ENCODE measurements around the gene CDR2. TPM values are rescaled to one million over a fixed set of nuclear protein-coding genes. Genes with fewer than 3 reads are reported as not detected.

CDR2 gene
- total and polyA plus RNA-seq, 9 of the 15 experiments (the other 6 are each of a cell fraction or from before 2014, with no cell fraction given): 4.6 to 30.3 (median 19.9) TPM

DNA sequence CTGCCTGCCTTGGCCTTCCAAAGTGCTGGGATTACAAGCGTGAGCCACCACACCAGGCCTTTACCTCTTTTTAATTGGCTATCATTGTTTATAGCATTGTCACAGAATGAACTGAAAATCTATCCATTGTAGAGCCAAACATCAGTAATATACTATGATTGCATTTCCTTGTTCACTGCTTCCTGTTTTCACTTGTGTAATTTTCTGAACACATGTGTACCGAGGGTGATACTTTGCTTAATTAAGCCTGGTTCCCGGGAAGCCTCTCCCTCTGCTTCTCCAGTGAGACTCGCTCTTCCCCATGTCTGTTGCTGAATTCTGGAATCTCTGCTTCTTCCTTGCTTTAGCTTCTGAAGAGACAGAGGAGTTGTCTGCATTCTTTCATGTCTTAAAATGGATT, 44.1 kb downstream of the CDR2 start:
- POLR2A ChIA-PET: interaction anchor here (0.6 to 0.8 kb wide), 4 partner anchors 9 to 23 kb away, joined by 3 read pairs; no protein-coding TSS in a partner anchor
- Histone ChIP-seq H3K36me3 (ENCODE audit: control insufficient read depth, insufficient read depth, low read length) (peaks cover 97% of the 10 kb centered on the region), H3K9me1 (ENCODE audit: control insufficient read depth, insufficient read depth, low read length) (no peaks in the 10 kb centered on the region), H2AFZ (ENCODE audit: low read depth, low read length) (no peak overlapping the region), H3K4me2 (ENCODE audit: insufficient read depth, low read length) (no peak overlapping the region), H3K79me2 (ENCODE audit: control insufficient read depth, insufficient read depth, low read length) (no peaks in the 10 kb centered on the region), H3K27me3 (ENCODE audit: control insufficient read depth in 2 of 2, insufficient read depth in 2 of 2, low read length in 2 of 2) (no peaks in the 10 kb centered on the region), H3K4me1 (replicated peaks in 1 of 2; ENCODE audit: control insufficient read depth in 2 of 2, insufficient read depth in 2 of 2, low read length in 2 of 2) (peaks cover 0 to 4% of the 10 kb centered on the region in 2 experiments; a peak in 1 of 5 replicates), H3K9me3 (replicated peaks; ENCODE audit: control insufficient read depth, insufficient read depth, low read depth, low read length) (no peaks in the 10 kb centered on the region), H4K20me1 (replicated peaks; ENCODE audit: control insufficient read depth, insufficient read depth, low read length) (0 out of 2 replicates have a peak, but pooled peaks cover 4% of the 10 kb centered on the region), H3K9ac (ENCODE audit: insufficient read depth in 1 of 2, low read depth in 2 of 2, low read length in 2 of 2) (no peak overlapping the region), H3K4me3 (no peak overlapping the region), H3K27ac (ENCODE audit: extremely low read depth, low read depth, low read length) (no peak overlapping the region)
- no TSS peak for BruUV-seq (replicated peaks)
- CTCF ChIA-PET (ENCODE audit: low intra/inter-chr PET ratio): no interaction called here
- no peak for DNase-seq (ENCODE audit: extremely low read depth in 1 of 4, low spot score in 3 of 4)
- FAIRE-seq: no peak
- WGBS (ENCODE audit: insufficient coverage, low coverage, missing lambda C conversion rate): 98% methylated on average over 4 of the region's 4 CpGs
- no peak for ATAC-seq
- TF ChIP-seq ETV6 (IDR thresholded peaks at IDR 0.05; ENCODE audit: borderline replicate concordance in 1 of 2, low read depth in 2 of 2, low read length in 1 of 2) (no peak), ETV6 (CRISPR knock-in tag; IDR thresholded peaks at IDR 0.05; ENCODE audit: borderline replicate concordance) (no peak), ERF (CRISPR knock-in tag; IDR thresholded peaks at IDR 0.05) (no peak), EWSR1 (IDR thresholded peaks at IDR 0.05; ENCODE audit: borderline replicate concordance, low read depth, partially characterized antibody) (no peak), LEF1 (IDR thresholded peaks at IDR 0.05) (no peak), ZNF445 (CRISPR knock-in tag; IDR thresholded peaks at IDR 0.05; ENCODE audit: low read depth) (no peak)
- TF ChIP-seq, protein P1, sequence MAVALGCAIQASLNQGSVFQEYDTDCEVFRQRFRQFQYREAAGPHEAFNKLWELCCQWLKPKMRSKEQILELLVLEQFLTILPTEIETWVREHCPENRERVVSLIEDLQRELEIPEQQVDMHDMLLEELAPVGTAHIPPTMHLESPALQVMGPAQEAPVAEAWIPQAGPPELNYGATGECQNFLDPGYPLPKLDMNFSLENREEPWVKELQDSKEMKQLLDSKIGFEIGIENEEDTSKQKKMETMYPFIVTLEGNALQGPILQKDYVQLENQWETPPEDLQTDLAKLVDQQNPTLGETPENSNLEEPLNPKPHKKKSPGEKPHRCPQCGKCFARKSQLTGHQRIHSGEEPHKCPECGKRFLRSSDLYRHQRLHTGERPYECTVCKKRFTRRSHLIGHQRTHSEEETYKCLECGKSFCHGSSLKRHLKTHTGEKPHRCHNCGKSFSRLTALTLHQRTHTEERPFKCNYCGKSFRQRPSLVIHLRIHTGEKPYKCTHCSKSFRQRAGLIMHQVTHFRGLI (CRISPR knock-in tag; IDR thresholded peaks at IDR 0.05): no peak
- in situ Hi-C loops (cut with MboI): no loop called here
- intact Hi-C loops (cut with micrococcal nuclease): no loop called here
